ENCODE results near the gene AMFR.

The AMFR gene

GRCh38 chr16:56327071-56327928, 98.0 kb downstream of the AMFR start:
- Histone ChIP-seq H3K79me2 (peaks cover 7% of the 10 kb centered on the region), H3K27me3 (ENCODE audit: control insufficient read depth, insufficient read depth, low read length) (no peaks in the 10 kb centered on the region), H3K4me2 (ENCODE audit: low read length) (no peak overlapping the region), H3K4me3 (ENCODE audit: low read depth, low read length) (no peak overlapping the region), H3K27ac (no peak overlapping the region), H2AFZ (no peak overlapping the region), H3K9ac (no peak overlapping the region), H3K9me3 (ENCODE audit: control insufficient read depth, low read length) (no peaks in the 10 kb centered on the region), H3K4me1 (no peaks in the 10 kb centered on the region), H3K36me3 (ENCODE audit: control insufficient read depth, insufficient read depth, low read length) (no peaks in the 10 kb centered on the region)
- TF ChIP-seq, protein P1, sequence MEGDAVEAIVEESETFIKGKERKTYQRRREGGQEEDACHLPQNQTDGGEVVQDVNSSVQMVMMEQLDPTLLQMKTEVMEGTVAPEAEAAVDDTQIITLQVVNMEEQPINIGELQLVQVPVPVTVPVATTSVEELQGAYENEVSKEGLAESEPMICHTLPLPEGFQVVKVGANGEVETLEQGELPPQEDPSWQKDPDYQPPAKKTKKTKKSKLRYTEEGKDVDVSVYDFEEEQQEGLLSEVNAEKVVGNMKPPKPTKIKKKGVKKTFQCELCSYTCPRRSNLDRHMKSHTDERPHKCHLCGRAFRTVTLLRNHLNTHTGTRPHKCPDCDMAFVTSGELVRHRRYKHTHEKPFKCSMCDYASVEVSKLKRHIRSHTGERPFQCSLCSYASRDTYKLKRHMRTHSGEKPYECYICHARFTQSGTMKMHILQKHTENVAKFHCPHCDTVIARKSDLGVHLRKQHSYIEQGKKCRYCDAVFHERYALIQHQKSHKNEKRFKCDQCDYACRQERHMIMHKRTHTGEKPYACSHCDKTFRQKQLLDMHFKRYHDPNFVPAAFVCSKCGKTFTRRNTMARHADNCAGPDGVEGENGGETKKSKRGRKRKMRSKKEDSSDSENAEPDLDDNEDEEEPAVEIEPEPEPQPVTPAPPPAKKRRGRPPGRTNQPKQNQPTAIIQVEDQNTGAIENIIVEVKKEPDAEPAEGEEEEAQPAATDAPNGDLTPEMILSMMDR (IDR thresholded peaks at IDR 0.05) = no peak

DNA sequence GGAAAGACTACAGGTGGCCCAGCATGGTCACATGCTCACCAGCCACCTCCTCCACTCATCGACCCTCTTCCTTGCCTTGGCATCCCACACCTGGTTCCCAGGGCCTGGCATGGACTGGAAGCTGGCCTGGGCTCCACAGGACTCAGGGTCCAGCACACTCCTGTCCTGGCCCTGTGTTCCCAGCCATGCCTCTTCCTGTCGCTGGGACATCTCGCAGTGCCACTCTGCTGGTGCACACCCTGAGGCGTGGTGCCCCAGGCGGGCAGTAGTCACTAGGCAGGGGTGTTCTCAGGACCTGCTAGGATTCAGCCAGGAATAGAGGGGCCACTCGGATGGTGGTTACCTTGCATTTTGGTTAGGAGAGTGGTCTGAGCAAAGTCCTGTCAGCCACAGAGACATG, 99.4 kb downstream of the AMFR start:
- no peaks in the 10 kb centered on the region for H3K4me1 ChIP-seq

GRCh38 chr16:56324406-56324805, 100.9 kb downstream of the AMFR start:
- Histone ChIP-seq H3K27me3 (ENCODE audit: control insufficient read depth, insufficient read depth, low read length) (no peaks in the 10 kb centered on the region), H3K9me3 (ENCODE audit: control insufficient read depth, low read length) (no peaks in the 10 kb centered on the region), H3K4me2 (ENCODE audit: low read length) (no peak overlapping the region), H2AFZ (no peak overlapping the region), H3K4me1 (no peaks in the 10 kb centered on the region), H3K9ac (no peak overlapping the region), H3K4me3 (ENCODE audit: low read depth, low read length) (no peak overlapping the region), H3K27ac (no peak overlapping the region), H3K36me3 (ENCODE audit: control insufficient read depth, insufficient read depth, low read length) (no peaks in the 10 kb centered on the region), H3K79me2 (peaks cover 19% of the 10 kb centered on the region)
- TF ChIP-seq, protein P1 (IDR thresholded peaks at IDR 0.05) = no peak

More for the DNA sequence above, 99.4 kb downstream of the AMFR start:
- no peaks in the 10 kb centered on the region for H3K36me3 ChIP-seq (ENCODE audit: control insufficient read depth, insufficient read depth, low read length)
- H3K27ac ChIP-seq = no peak overlapping the region
- no peak overlapping the region for H2AFZ ChIP-seq
- H3K79me2 ChIP-seq = peaks cover 7% of the 10 kb centered on the region
- no peaks in the 10 kb centered on the region for H3K9me3 ChIP-seq (ENCODE audit: control insufficient read depth, low read length)
- H3K27me3 ChIP-seq (ENCODE audit: control insufficient read depth, insufficient read depth, low read length) = no peaks in the 10 kb centered on the region
- TF ChIP-seq, protein P1 (IDR thresholded peaks at IDR 0.05) = no peak
- H3K4me3 ChIP-seq (ENCODE audit: low read depth, low read length) = no peak overlapping the region
- no peak overlapping the region for H3K9ac ChIP-seq
- H3K4me2 ChIP-seq (ENCODE audit: low read length) = no peak overlapping the region

DNA sequence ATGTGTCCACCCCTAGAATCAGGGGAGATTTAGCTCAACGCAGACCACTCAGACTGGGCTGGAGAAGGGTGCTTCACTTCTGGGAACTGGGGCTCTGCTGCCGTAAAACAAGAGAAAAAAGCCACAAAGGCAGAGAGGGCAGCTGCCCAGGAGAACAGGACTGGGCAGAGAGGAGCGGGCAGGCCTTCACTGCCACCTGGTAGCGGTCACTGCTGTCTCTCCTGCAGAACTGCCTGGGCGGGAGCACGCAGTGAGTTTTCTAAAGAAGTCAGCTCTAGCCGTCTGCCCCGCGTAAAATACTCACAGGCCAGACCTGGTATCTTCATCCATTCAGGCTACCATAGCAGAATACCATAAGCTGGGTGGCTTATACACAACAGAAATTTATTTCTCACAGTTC, 103.8 kb downstream of the AMFR start:
- no peak overlapping the region for H3K27ac ChIP-seq
- no peaks in the 10 kb centered on the region for H3K27me3 ChIP-seq (ENCODE audit: control insufficient read depth, insufficient read depth, low read length)
- H3K4me3 ChIP-seq (ENCODE audit: low read depth, low read length) = no peak overlapping the region
- H3K9me3 ChIP-seq (ENCODE audit: control insufficient read depth, low read length) = no peaks in the 10 kb centered on the region
- no peak overlapping the region for H3K9ac ChIP-seq
- no peak overlapping the region for H3K4me2 ChIP-seq (ENCODE audit: low read length)
- no peak overlapping the region for H2AFZ ChIP-seq
- peaks cover 23% of the 10 kb centered on the region for H3K79me2 ChIP-seq
- no peaks in the 10 kb centered on the region for H3K36me3 ChIP-seq (ENCODE audit: control insufficient read depth, insufficient read depth, low read length)
- TF ChIP-seq, protein P1 (IDR thresholded peaks at IDR 0.05) = no peak
- H3K4me1 ChIP-seq = no peaks in the 10 kb centered on the region

All from parathyroid adenoma (tissue), 2 donors.